ENCODE measurements around the gene HOXD11.
A peak's percentile ranks its signal among the peaks of the same experiment; 100 is the strongest.

HOXD11 gene

GRCh38 chr2:176109192-176109901, 2.3 kb downstream of the HOXD11 start:
- DNase-seq: no peak

DNA sequence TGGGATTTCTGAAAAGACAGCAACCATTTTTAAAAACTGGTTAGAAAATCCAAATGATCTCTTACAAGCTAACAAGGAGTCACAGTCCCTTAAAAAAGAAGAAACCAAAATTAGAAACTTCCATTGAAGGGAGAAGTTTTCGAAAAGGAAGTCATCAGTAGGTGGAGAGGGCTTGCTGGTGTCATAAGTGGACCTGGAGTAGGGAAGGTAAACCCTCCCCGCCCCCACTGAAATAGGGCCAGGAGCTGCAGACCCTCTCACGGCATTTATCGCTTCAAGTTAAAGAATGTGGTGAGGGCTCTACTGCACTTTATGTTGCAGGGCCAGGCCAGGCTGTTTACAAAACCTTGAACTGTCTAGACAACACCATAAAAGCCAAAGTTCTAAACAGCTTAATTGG, 2.9 kb downstream of the HOXD11 start:
- no peak for DNase-seq

DNA sequence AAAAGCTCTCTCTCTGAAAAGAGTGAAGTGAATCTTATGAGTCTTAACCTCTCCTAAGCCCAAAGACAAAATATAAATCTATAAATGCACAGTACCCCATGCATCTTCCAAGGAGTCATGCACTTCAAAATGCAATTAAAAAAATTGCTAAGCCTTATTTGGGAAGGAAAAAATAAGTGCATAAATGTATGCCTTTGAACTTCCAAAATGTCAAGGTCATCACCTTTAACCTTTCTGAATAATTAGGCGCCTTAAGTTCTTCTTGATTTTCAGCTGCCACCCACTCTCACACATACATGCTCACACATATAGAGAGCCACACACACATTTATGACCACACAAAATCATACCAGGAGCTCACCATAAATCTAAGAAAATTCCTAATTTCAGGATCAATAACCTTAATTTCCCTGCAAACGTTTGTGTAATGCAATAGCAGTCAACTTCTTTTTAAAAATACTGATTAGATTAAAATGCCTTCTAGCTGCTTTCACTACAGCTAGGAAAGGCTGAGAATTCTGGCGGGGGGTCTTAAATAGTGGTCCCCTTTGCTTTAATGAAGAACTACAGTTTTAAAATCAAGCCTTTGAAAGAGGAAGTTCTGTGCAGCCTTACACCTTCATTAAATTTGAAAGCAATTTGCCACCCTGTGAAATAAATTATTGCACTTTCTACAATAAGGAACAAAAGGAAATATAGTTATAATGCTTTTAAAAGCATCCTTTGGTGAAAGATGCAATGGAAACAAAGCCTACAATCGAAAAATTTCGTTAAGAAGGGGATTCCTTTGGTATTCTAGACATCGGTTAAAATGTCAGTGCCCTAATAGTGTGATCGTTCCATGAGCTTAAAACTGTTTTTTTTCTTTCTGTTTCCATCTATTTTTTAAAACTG, 3.6 kb downstream of the HOXD11 start:
- no peak for DNase-seq

DNA sequence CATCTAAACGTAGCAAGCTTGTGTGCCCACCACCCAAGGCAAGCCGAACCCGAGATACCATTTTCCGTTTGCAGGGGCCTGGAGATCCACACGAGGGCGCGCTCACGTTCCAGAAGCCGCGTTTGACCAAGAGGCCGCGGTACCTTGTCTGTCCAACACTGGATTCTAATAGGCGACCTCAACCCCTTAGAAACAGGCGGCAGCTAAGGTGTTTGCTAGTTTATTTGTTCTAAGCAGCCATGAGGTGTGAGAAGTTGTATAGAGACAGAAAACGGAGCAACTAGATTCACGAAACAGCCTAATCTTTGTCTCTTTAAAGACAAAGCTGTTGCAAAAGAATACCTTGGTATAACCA, 4.2 kb downstream of the HOXD11 start:
- peak; percentile 56 for DNase-seq

- no peak for DNase-seq
These were observed 4.8 kb downstream of the HOXD11 start for GRCh38 chr2:176111846-176112374.

DNA sequence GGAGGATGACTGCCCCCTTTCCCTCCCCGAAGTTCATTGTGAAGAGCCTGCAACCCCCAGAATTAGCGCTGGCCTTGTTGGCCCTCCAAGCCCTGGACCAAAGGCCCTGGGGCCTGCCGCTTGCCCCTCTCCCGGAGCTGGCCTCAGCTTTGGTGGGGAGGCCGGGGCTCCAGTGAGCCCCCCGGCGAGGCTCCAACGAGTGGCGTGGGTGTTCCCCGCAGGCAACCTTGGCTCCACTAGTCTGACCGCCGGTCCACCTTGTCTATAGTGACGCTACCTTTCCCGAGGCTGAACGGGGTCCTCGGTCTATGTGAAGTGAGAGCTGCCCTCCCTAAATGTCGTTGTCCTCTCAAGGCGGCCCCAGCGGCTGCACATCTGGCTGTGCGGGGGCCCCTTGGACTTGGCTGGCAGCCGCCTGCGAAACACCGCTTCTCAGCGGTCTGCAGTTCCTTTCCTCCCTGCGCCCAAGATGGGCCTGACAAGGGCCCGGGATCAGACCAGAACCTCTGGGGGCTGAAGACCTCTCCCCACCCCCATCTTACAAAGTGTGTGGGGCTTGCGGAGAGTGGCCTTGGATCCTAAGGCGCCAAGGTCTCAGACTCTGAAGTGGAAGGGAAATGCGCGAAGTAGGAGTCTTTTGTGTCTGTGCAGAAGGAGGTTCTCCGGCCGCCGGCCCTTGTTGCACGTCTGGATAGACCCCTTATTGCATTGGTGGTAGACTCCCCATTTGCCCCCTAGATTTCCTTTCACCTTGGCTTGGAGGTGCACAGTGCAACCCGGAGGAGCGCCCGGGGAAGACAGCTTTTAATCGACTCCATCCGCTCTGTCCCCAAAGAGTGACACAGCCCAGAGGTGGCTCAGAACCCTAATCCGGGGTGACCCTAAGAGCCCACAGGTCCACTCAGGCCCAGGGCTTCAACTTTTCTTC, 5.6 kb downstream of the HOXD11 start:
- DNase-seq: no peak

DNA sequence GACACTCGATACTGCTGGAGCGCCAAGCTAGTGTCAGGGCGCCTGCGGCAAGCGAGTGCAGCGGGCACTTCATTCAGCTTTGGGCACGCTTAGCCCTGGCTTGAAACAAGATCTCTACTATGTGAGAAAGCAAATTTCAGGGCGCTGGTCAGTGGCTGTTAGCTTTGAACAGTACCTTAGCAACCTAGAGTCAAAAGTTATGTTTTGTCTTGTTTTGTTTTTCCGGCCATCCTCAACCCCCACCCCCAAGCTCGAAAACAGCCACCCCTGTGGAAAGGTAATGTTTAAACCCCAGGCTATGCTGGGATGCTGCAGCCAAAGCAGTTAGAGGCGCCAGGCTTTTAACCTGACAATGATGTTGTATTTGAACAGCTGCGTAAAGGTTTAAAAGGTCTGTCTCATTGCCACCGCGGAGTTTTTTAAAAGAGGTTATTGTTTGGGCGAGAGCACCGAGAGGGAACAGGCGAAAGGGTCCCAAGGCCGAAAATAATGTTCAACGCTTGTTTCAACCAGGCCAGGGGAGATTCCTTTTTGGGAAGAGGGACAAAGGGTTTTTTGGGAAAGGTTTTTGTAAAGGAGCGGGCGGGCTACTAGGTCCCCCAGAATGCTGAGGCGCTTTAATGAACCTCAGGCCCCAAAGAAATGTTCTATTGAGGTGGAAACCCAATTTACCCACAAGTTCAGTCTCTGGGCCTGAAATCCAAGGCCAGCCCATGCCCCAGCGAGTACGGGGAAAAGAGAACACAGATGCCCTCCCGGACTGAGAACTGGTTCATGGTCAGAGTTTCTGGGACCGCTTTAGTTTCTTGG, 7.2 kb downstream of the HOXD11 start:
- DNase-seq: no peak

DNA sequence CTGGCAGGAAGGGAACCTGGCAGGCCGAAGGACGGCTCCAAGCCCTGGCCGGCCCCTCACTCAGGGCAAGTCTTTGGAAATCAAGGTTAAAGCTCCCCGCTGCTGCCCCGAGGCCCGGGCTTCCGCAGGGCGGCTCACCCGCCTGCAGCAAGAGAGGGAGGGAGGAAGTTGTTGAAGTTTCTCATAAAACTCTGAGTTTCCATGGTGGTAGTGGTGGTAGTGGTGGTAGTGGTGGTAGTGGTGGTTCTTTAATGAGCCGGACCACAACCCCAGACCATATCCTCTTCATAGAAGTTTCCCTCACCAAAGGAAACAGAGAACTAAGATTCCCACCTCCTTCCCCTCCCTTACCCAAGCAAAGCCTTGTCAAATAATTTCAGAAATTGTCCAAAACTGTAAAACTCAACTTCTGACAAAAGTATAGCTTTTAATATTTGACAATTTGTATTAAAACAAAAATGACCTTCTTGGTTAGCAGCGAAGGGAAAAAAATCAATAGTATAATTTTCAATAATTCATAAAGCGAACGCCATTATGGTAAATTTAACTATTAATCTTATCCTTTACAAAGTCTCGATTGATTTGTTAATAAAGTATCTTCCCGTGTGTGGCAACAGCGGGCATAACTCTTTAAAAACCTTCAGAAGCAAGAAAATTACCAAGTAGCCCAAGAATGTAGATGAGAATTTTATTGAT, 8.0 kb downstream of the HOXD11 start:
- no peak for DNase-seq

GRCh38 chr2:176115883-176116813, 9.1 kb downstream of the HOXD11 start, which contains the start of gene HOXD10:
TSS of gene HOXD10 (plus strand) at chr2:176116778. CDS start at chr2:176116834, 56 bp downstream.
- DNase-seq: no peak

GRCh38 chr2:176117162-176117822, 10.2 kb downstream of the HOXD11 start:
- DNase-seq: no peak

- no peak for DNase-seq
These were observed 10.8 kb downstream of the HOXD11 start for GRCh38 chr2:176117823-176118371.

- DNase-seq: no peak
These were observed 11.7 kb downstream of the HOXD11 start for GRCh38 chr2:176118601-176119339.

DNA sequence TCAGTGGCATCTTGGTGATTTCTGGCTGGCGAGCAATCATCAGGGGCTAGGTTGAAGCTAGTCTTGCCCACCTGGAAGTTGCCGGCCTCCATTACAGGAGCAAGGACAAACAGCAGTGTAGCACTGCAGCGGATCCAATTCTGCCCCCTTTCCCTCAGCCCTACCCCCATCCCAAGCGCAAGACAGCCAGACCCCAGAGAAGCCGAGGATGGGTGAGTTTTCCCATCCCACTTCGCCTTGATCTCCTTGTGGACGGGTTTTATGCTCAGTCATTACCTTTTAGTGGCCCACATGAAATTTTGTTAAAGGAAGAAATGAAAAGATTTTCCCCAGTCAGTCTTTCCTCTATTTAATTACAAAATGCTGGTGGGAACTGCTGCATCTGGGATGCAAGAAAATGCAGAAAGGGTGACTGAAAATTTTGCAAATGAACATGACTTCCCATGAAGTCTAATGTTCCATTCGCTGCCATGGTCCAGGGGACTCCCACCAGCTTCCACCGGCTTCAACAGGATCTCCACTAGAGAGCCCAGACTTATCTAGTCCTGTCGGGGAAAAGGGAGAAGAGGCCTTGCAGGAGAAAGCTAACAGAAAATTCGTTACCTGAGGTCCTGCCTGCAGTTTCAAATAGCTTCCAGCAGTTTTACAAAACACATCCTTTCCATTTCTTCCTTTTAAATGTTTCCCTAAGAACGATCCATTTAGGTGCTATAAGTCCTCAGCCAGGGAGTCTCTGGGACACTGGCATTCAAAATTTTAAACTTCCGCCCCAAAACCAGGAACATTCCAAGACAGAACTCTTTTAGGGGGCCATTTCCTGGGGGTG, 13.5 kb downstream of the HOXD11 start:
- no peak for DNase-seq

- no peak for DNase-seq
These were observed 14.3 kb downstream of the HOXD11 start for GRCh38 chr2:176121190-176122051.

DNA sequence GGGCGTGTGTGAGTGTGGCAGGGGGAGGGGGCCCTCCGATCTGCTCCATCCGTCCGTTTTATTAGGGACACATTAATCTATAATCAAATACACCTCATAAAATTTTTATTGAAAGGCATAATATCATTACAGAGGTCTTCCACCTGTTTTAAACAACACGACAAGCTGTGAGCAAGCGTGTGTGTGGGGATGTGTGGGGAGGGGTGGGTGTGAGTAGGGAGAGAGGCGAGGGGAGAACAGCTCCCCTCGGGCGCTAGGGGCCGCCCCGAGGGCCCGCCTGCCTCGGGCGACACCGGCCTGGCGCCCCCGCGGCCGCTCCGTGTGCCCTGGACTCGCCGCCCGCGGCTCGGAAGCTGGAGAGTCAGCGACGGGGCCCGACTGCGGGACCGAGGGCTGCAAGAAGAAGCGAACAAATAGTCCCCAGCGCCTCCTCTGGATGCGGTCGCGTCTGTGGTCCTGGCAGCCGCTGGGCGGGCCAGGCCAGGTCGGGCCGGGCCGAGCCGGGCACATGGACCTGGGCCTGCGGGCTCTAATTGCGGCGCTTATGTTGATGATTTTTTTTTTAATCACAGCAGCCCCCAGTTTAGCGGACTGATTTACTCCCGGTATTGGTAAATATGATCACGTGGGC, 15.1 kb downstream of the HOXD11 start:
- DNase-seq: no peak
